GM10847 (cell line): Measurements from ENCODE around the gene NFKBIA.

ENCODE experiments used
- POLR2A ChIP-seq: IDR thresholded peaks from 2 replicates; pipeline ENCODE4 v1.6.1; 2011; ENCODE audit not compliant: insufficient read length; ENCODE audit errors: extremely low read depth

Gene NFKBIA

DNA sequence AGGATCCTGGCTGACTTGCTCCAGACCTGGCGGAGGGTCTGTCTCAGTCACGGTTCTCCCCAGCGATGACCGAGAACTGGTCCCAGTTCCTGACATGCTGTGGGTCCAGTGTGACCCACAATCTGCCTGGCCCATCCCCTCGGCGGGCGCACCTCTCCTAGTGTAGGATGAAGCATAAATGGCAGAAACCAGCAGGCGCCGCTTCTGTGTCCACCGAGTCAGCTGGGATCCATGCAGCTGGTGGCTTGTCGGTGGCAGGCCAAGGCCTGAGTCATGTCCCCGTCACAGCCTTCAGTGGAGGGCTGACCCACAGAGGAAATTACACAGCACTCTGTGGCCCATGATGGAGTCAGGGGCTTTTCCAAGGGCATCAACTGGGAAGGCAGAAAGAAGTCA lies 38.5 kb downstream of the NFKBIA start:
- no peak for TF ChIP-seq POLR2A

DNA sequence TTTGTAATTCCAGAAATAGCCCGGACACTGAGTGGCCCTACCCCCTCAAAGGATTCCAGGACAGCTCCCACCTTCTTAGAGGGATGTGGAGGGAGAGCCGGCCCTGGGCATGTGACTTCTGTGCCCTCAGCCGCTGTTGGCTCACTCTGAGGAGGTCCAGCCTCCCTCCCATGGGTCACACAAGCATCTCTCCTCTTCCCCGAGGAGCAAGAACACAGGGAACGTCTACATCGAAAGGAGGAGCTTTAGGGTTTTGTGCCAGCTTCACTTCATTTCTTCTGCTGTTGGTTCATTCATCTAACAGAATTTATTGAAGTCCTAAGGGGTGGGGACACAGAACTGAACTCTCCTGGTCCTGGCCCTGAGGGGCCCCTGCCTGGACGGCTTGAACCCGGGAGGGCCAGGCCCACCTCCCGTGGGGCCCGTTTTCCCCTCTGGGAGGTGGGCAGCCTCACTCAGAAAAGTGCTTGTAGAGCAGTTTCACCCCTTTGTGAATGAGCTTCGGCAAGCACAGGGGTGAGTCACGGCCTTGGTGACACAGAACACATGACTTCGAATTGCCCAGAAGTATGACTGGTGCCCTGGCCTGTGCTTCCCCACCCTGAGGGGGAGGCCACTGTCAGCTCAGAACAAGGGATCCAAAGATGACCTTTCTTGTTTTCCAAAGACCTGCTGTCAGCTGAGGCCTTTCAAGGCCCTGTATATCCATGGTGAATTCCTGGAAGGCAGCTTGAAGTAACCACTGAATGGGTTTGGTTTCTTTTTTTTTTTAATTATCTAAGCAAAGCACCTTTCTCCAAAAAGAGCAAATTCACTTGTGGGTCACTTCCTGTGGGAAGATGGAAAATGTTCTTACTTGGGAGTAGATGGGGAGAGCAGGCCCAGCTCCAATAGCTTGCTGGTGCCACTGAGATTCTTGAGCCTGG lies 39.2 kb downstream of the NFKBIA start:
- TF ChIP-seq POLR2A: no peak

DNA sequence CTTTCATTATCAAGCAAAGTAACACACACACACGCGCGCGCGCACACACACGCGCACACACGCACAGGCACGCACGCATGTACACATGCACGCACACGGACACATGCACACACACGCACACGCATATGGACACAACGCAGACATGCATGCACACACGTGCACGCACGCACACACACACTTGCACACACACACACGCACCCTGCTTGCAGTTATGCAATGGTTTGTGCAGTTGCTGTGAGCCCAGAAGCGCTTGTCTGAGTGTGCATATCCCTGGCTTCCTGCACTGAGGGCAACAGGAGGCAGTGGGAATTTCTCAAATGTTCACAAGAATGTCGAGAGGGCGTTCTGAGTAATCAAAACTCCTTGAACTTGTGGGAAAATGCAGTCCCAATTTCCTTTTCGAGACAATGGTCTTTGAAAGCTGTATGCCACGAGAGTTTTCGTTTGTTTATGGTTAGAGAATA lies 41.6 kb downstream of the NFKBIA start:
- TF ChIP-seq POLR2A: no peak

DNA sequence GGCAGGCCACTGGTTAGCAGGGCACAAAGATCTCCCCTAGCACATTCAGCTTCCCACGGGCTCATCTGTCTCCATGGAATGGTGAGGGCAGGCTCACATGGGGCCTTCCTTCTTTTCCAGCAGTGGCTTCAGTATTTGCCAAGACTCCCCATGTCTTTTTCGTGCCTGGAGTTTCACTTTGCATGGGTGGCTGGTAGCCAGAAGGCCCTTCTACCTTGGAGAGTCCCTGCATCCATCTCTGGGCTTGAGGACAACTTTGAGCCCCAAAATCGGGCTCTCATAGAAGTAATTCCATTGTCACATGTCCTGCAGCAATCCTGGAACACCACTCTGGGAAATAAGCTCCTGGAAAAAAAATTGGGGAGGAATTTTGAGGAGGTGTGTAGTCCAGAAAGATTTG lies 42.1 kb downstream of the NFKBIA start:
- no peak for TF ChIP-seq POLR2A

DNA sequence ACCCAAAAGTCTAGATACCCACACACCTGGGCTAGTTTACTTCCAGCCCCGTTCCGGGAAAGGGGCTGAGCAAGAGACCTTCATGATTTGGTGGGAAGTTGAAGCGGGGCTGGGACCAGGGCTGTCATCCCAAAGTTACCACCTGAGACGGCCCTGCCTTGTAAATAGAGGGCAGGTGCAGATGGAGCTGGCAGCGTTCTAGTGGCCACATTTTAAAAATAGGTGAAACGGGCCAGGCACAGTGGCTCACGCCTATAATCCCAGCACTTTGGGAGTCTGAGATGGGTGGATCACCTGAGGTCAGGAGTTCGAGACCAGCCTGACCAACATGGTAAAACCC lies 43.4 kb downstream of the NFKBIA start:
- no peak for TF ChIP-seq POLR2A

DNA sequence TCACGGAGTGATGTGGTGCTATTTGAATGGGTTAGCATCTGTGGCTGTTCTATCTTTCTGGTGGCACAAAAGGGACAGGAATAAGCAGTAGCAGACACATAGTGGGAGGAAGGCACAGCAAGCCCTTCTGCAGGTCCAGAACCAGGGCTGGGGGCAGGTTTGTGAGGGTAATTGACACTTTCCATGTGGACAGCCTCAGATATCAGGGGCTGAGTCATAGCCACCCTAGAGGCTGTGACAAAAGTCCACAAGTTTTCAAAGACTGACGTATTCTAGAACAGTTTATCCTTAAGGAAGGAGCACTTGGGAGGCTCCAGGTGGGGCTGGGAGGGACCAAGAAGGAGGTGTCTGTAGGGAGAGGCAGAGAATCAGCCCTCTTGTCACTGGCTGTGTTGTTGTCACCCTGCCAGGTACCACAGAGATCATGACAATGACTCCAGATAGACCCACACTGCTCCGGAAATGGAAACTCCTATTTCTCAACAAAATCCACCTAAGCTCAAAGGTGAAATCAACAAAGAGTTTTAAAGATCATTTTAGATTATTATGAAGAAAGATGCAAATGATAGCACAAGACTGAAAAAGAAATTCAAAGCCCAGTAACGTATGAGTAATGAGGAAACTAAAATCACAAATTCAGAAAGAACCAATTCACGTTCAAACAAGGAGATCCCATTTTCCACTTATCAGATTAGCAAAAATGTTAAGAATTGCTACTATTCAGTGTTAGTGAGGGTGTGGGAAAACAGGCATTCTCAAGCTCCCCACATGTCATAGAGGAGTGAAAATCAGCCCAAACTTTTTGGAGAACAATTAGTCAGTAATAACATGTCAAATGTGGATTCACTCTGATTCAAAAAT lies 48.3 kb downstream of the NFKBIA start:
- TF ChIP-seq POLR2A: no peak

DNA sequence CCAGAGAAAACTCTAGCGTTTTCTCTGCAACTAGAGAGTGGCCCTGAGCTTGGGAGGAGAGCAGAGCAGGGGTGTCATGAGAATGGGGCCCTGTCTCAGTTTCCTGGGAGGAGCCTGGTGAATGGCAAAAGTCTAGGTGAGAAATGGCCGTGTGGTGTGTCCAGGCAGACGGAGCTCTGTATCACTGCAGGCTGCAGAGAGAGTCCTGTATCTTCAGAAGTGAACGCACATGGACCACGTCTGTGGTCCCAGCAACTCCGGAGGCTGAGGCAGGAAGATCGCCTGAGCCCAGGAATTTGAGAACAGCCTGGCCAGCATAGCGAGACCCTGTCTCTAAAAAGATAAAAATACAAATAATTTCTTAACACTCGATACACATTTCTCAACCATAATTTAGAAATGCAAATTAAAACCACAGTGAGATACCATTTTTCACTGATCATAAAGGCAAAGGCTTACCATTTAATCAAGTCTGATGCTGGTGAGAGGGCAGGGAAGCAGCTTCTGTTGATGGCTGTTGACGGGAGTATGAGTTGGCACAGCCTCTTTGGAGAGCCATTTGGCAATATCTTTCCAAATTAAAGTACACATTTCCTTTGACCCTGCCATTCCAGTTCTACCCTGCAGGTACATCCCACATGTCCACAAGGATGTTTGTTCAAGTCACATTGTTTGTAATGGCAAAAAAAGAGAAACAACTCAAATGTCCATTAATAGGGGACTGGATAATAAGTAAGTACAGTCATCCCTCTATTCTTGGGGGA lies 51.0 kb downstream of the NFKBIA start:
- TF ChIP-seq POLR2A: no peak

DNA sequence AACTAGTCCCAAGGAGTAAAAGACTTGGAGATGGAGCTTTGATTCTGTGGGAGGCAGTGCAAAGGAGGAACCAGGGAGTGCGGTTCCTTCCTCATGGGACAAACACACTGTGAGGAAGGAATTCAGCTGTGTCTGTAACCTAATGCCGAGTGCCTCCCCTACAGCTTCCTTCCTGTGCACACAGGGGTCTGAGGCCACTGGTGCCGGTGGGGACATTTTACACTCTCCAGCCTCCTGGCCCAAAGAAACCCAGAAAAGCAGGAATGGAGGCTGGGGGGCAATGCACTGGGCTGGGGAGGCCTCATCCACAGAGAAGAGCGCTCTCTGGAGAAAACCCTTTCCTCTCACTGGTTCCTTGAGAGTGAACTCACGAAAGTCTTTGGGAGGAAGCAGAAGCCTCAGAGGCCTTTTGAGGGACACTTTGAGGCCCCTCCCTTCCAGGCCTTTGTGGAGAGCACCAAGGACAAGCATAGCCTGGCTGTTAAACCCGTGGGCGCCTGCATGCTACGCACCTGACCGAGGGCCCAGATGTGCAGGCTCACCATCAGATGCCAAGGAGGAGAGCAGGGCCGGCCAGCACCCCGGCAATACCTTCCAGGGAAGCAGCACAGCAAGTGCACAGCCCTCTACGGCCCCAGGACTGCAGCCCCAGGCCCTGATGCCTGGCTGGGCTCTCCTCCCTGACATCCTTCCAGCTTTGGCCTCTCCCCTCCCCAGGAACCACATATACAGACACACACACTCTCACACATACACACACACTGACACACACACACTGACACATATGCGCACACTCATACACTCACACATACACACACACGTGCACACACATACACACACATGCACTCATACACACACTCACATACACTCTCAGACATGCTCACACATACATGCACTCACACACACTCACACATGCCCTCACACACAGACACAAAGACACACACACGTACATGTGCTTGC lies 52.0 kb downstream of the NFKBIA start:
- no peak for TF ChIP-seq POLR2A

DNA sequence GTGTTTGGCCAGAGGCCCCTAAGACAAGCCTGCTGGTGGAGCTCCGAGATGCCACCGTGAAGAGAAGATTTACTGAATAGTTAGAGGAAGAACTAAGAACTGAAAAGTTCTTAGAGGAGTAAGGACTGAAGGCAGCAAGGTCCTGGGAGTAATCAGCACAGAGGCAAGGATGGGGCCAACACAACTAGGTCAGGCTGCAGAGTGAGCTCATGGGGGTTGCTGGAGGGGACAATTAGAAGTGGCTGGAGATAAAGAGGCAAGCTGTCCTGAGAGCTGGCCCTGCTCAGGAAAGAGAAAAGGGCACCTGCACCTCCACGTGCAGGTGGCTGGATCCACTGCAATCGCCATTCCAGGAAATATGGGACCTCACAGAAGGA lies 52.7 kb downstream of the NFKBIA start:
- TF ChIP-seq POLR2A: no peak
